Thyroid gland (tissue), 4 donors: ENCODE data around the gene LMO2.

Source experiments
- POLR2A ChIP-seq, 2 donors: fragments of 450-650 bp; IDR thresholded peaks; one replicate each; pipeline ENCODE4 v1.6.1; 2017; ENCODE audit warnings: antibody characterized with exemption in 2 of 2, mild to moderate bottlenecking in 2 of 2, moderate library complexity in 1 of 2
- TF ChIP-seq, protein P1 (sequence below), 6 experiments: fragments of 200-600 bp in 3 of 6; fragments of 450-650 bp in 3 of 6; sonication (generic) in 3 of 6; IDR thresholded peaks; one replicate each; pipeline ENCODE4 v1.5.1; 2016 to 2019; ENCODE audit warnings: antibody characterized with exemption in 6 of 6, mild to moderate bottlenecking in 2 of 6, inconsistent platforms in 1 of 6, moderate library complexity in 1 of 6

DNA sequence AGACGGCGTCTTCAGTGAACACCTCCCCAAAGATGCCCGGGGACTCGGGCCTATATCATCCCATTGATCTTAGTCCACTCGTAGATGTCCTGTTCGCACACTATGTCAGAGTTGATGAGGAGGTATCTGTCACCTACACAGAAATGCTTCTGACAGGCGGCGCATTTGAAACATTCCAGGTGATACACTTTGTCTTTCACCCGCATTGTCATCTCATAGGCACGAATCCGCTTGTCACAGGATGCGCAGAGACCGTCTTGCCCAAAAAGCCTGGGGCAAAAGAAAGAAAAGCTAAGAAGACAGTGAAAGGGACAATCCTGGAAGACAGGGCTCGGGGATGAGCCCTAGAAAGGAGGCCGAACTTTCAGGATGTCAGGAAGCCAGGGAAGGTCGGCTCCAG lies 32.6 kb downstream of the LMO2 start:
- no peak for TF ChIP-seq POLR2A (IDR thresholded peaks at IDR 0.05)
- TF ChIP-seq, protein P1, sequence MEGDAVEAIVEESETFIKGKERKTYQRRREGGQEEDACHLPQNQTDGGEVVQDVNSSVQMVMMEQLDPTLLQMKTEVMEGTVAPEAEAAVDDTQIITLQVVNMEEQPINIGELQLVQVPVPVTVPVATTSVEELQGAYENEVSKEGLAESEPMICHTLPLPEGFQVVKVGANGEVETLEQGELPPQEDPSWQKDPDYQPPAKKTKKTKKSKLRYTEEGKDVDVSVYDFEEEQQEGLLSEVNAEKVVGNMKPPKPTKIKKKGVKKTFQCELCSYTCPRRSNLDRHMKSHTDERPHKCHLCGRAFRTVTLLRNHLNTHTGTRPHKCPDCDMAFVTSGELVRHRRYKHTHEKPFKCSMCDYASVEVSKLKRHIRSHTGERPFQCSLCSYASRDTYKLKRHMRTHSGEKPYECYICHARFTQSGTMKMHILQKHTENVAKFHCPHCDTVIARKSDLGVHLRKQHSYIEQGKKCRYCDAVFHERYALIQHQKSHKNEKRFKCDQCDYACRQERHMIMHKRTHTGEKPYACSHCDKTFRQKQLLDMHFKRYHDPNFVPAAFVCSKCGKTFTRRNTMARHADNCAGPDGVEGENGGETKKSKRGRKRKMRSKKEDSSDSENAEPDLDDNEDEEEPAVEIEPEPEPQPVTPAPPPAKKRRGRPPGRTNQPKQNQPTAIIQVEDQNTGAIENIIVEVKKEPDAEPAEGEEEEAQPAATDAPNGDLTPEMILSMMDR (IDR thresholded peaks at IDR 0.05): no peak
